ENCODE data around the gene DRAM1.
"Not testable (repeated sequence)": the region's sequence is repeated elsewhere in the genome, so short reads cannot be mapped to it uniquely, and the experiment has no call there.

The DRAM1 gene

DNA sequence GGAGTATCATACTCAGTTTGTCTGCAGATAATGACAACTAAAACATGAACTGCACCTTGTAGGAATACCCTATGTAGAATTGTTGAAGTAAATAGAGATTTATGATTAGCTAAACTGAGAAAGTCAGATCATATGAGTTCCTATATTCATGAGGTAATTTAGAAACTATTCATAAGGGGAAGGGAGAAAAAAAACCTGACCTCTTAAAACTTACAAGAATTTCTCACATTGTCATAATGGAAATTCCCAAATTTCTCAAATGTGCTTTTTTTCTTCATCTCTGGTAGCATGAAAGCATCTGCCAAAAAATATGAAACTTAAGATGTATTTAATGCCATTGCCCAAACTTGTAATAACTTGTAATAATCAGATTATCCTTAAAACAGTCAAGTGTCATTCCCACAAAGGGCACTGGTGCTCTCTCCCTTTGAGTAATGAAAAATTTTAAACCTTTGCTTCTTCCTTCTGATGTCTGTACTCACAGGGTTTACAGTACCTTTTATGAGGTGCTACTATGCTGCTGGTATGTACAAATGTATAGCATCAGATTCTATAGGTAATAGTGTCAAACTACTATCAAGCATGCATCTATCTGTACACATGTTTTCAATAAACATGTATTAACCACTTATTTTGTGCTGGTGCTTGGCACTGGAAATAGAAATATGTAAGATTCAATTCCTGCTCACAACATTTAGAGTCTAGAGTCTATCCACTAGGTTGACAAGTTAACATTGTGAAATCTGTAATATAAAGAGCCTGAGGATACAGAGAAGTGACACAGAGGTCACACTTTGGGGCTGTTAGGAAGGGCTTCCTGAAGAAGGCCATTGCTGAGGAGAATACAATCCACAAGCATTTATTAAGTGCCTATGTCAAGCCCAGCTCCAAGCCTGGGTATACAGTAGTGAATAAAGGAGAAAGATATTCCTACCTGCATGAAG is 17.4 kb upstream of the DRAM1 start:
- DNase-seq (ENCODE audit: low read depth): no peak

DNA sequence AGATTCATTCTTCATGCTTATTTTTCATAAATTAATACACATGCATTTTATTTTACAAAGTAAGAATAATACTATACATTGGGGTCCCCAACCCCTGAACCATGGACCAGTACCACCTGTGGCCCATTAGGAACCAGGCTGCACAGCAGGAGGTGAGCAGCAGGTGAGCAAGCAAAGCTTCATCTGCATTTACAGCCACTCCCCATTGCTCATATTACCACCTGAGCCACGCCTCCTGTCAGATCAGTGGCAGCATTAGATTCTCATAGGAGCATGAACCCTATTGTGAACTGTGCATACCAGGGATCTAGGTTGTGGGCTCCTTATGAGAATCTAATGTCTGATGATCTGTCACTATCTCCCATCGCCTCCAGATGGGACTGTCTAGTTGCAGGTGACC is 15.7 kb upstream of the DRAM1 start:
- not testable (repeated sequence) for DNase-seq (ENCODE audit: low read depth)

DNA sequence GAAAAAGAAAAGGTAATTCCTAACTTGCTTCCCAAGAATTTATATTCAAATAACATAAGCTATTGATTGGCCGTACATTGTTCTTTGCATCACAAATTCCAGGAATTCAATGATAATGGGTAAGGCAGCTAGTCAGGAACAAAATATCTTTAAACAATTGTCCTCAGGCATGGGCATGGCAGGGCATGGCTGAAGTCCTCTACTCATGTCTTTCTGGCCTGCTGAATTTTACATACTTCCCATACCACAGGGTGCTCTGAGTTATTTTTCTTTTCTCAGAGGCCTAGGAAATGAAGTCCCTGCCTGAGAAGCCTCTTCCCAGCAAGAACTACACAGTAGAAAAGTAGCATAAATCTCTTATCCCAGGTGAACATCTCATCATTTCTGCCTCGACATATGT is 15.1 kb upstream of the DRAM1 start:
- no peak for DNase-seq (ENCODE audit: low read depth)

DNA sequence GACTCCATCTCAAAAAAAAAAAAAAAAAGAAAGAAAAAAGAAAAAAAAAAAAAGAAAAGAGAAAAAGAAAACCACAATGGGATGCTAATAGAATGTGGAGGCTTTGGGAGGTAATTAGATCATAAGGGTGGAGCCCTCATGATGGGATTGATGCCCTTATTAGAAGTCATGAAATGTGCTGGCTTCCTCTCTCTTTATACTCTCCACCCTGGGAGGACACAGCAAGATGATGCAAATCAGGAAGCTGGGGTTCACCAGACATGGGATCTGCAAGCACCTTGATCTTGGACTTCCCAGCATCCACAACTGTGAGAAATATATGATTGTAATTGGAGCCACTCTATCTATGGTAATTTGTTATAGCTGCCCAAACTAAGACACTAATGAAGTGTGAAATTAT is 13.4 kb upstream of the DRAM1 start:
- no peak for DNase-seq (ENCODE audit: low read depth)

GRCh38 chr12:101866615-101867373 is 10.6 kb upstream of the DRAM1 start:
- DNase-seq (ENCODE audit: low read depth): no peak

DNA sequence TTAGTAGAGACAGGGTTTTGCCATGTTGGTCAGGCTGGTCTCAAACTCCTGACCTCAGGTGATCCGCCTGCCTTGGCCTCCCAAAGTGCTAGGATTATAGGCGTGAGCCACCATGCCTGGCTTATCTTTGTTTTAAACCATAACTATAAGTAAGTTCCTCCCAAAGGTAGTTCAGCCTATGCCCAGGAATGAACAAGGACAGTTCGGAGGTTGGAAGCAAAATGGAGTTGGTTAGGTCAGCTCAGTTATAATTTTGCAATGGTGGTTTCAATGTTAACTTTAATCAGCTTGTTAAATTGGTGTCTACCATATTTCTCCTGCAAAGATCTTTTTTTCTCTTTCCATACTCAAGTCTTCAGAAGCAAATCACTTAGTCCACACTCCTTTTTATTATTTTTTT is 9.8 kb upstream of the DRAM1 start:
- DNase-seq (ENCODE audit: low read depth): not testable (repeated sequence)

- DNase-seq (ENCODE audit: low read depth): no peak
Measured at GRCh38 chr12:101870925-101871324, 6.5 kb upstream of the DRAM1 start.

DNA sequence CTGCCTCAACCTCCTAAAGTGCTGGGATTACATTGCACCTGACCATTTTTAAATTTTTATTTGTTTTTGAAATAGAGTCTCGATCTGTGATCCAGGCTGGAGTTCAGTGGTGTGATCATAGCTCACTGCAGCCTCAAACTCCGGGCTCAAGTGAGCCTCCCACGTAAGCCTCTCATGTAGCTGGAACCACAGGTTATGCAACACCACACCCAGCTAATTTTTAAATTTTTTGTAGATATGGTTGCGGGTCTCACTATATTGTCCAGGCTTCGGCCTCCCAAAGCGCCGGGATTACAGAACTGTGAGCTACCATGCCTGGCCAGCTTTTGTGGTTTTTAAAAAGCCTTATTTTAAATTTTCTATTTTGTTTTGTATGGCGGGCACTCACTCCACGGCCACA is 2.2 kb upstream of the DRAM1 start:
- no peak for DNase-seq (ENCODE audit: low read depth)

DNA sequence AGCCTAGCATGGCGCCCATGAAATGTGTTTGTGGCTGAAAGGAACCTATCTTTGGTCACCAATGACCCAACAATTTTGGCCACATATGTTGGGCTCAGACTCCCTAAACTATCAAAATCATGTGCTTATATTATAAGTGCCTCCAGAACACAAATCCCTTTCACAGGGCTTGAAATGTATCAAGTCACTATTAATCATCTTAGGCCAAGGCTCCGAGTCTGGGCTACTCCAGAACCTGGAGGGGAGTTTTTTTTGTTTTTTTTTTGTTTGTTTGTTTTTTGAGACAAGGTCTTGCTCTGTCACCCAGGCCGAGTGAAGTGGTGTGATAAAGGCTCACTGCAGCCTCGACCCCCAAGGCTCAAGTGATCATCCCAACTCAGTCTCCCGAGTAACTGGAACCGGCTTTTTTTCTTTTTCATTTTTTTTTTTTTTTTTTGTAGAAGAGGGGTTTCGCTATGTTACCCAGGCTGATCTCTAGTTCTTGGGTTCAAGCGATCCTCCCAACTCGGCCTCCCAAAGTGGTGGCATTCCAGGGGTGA is 989 bp upstream of the DRAM1 start:
- no peak for DNase-seq (ENCODE audit: low read depth)

GRCh38 chr12:101877806-101878242 is 444 bp downstream of the DRAM1 start:
- DNase-seq (ENCODE audit: low read depth): no peak

- no peak for DNase-seq (ENCODE audit: low read depth)
Measured at GRCh38 chr12:101878243-101878821, 952 bp downstream of the DRAM1 start.

DNA sequence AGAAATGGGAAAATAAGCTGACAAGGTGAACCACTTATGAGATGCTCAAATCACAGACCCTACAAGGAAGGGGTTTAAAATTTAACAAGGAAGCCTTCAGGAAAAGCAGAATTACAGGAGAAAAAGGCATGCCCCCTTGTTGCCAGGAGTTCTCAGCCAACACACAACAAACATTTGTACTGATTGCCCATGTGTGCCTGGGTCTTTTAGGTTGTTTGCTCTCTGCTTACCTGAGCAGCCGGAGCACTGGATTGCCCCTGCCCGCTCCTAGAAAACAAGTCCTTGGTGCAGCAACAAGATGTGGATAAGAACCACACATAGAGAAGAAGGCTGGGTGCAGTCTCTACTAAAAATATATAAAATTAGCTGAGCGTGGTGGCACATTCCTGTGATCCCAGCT is 3.4 kb downstream of the DRAM1 start:
- DNase-seq (ENCODE audit: low read depth): no peak

DNA sequence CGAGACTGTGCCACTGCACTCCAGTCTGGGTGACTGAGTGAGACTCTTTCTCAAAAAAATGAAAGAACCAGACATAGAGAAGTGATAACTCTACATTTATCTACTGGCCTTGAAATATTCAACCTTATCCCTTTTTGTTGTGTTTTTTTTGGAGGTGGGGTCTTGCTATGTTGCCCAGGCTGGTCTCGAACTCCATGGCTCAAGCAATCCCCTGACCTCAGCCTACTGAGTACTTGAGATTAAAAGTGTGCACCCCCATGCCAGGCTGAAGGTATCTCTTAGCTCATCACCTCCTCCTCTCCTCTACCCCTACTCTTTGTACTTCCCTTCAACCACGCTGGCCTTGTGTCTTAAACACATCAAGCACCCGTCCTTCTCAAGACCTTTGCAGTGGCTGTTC is 3.8 kb downstream of the DRAM1 start:
- no peak for DNase-seq (ENCODE audit: low read depth)

- no peak for DNase-seq (ENCODE audit: low read depth)
Measured at GRCh38 chr12:101884174-101884573, 6.8 kb downstream of the DRAM1 start.

- not testable (repeated sequence) for DNase-seq (ENCODE audit: low read depth)
Measured at GRCh38 chr12:101884781-101885340, 7.5 kb downstream of the DRAM1 start.

- no peak for DNase-seq (ENCODE audit: low read depth)
Measured at GRCh38 chr12:101885912-101886561, 8.7 kb downstream of the DRAM1 start.

- DNase-seq (ENCODE audit: low read depth): no peak
Measured at GRCh38 chr12:101889211-101889752, 11.9 kb downstream of the DRAM1 start.

- no peak for DNase-seq (ENCODE audit: low read depth)
Measured at GRCh38 chr12:101891462-101891971, 14.1 kb downstream of the DRAM1 start.

DNA sequence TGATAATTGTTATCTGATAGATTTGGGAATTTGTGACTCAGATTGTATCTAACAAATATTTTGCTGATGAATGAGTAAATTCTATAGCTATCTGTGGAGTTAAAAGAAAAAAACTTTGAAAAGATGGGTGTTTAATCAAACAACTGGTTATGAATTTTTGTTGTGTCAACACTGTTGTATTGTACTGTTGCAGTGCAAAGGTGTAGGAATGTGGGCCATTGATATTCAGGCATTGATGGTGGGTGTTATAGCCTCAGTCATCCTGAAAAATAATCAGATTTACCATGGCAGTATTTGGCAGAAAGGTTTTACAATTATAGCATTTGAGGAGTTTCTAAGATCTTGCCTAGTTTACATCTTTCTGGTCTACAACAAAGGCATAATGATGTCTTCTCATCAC is 15.4 kb downstream of the DRAM1 start:
- DNase-seq (ENCODE audit: low read depth): no peak

- no peak for DNase-seq (ENCODE audit: low read depth)
Measured at GRCh38 chr12:101901777-101902176, 24.4 kb downstream of the DRAM1 start.

GRCh38 chr12:101902641-101903040 is 25.3 kb downstream of the DRAM1 start:
- no peak for DNase-seq (ENCODE audit: low read depth)

Measured in activated T-cell treated with anti-CD3 and anti-CD28 coated beads for 48 hours (primary cell).